NK-92 (cell line): ENCODE results near the gene VSIG10.
"Not testable (repeated sequence)": the region's sequence is repeated elsewhere in the genome, so short reads cannot be mapped to it uniquely, and the experiment has no call there.

Experiments
- DNase-seq: peaks from one replicate; lab custom pipeline; 2025; ENCODE audit not compliant: unreplicated experiment; lab: John Stamatoyannopoulos, UW

VSIG10 gene, protein sequence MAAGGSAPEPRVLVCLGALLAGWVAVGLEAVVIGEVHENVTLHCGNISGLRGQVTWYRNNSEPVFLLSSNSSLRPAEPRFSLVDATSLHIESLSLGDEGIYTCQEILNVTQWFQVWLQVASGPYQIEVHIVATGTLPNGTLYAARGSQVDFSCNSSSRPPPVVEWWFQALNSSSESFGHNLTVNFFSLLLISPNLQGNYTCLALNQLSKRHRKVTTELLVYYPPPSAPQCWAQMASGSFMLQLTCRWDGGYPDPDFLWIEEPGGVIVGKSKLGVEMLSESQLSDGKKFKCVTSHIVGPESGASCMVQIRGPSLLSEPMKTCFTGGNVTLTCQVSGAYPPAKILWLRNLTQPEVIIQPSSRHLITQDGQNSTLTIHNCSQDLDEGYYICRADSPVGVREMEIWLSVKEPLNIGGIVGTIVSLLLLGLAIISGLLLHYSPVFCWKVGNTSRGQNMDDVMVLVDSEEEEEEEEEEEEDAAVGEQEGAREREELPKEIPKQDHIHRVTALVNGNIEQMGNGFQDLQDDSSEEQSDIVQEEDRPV

GRCh38 chr12:118103601-118104382 is at the start of gene VSIG10:
TSS of gene VSIG10 (minus strand) at chr12:118104011. CDS start at chr12:118103671, 340 bp downstream.
- DNase-seq: no peak

- DNase-seq: no peak
Measured at GRCh38 chr12:118151755-118152154, 47.9 kb upstream of the VSIG10 start.

DNA sequence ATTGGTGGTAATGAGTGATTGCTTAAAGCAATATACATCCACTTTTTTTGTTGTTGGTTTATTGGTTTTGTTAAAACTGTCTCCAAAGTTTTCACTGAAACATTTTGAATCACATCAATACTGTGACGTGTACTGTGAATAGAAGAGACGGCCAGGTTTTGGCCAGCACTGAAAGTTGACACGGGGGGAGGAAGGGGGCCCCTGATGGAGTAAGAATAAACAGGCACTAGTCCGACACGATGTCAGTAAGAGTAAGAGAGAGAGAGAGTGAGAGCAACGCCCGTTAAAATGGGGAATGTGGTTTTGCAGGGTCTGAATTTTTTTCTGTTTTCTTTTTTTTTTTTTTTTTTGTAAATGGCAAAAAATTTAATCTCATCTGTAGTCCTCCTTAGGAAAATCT is 46.8 kb upstream of the VSIG10 start:
- DNase-seq: no peak

DNA sequence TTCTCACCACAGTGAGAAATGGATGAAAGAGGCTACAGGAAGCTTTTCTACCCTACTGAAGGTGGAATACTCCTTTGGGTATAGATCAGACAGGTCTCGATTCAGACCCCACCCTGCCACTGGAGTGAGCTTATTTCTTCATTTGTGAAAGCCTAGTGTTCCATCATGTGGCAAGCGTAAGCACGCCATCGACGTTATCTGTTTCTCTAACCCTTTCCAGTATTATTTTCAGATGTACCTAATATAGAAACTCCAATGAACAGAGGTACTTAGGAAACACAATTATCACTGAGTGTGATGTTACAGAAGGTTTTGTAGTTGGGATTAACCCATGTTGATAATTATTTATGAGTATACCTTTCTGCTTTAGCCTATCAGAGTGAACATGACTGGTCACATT is 44.5 kb upstream of the VSIG10 start:
- no peak for DNase-seq

DNA sequence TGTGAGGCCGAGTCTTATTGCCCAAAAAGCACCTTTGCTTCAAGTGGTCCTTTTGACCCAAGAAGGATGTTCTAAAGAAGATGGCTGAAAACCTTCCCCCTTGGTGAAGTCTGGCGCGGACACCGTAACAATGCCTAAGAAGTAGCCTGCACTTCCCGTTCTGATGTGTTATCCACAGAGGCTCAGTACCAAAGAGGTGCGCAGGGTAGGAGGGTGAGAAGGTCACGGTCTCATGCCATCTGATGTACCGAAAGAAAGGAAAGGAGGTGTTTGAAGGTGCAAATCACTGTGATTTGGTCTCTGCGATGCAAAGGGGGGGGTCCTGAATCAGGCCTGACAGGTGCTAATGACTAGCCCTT is 42.0 kb upstream of the VSIG10 start:
- DNase-seq: no peak

- no peak for DNase-seq
Measured at GRCh38 chr12:118145113-118145797, 41.4 kb upstream of the VSIG10 start.

GRCh38 chr12:118144499-118144898 is 40.7 kb upstream of the VSIG10 start:
- DNase-seq: no peak

- no peak for DNase-seq
Measured at GRCh38 chr12:118140825-118141224, 37.0 kb upstream of the VSIG10 start.

DNA sequence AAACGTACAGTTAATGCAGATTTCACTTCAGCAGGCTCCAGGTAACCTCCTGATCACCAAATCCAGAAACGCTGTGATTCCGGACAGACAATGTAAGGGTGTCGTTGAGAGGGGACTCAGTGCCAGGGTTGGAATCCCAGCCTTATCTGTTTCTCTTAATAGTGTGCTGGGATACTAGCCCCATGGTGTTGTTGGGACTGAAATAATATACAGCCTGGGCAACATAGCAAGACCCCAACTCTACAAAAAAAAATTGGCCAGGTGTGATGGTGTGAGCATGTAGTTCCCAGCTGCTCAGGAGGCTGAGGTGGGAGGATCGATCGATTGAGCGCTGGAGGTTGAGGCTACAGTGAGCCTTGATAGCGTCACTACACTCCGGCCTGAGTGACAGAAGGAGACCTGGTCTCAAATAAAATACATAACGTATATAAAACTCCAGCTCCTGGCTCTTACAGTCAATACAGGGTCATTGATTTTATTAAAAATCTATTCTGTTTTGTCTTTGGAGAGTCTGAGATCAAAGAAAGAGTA is 33.4 kb upstream of the VSIG10 start:
- DNase-seq: no peak

- DNase-seq: no peak
Measured at GRCh38 chr12:118136559-118137003, 32.8 kb upstream of the VSIG10 start.

- DNase-seq: peak; percentile 57
Measured at GRCh38 chr12:118135788-118136558, 32.2 kb upstream of the VSIG10 start, which contains the start of gene PEBP1. TSS of gene PEBP1 (plus strand) at chr12:118136124. CDS start at chr12:118136210, 86 bp downstream.

GRCh38 chr12:118129436-118129835 is 25.6 kb upstream of the VSIG10 start:
- not testable (repeated sequence) for DNase-seq

DNA sequence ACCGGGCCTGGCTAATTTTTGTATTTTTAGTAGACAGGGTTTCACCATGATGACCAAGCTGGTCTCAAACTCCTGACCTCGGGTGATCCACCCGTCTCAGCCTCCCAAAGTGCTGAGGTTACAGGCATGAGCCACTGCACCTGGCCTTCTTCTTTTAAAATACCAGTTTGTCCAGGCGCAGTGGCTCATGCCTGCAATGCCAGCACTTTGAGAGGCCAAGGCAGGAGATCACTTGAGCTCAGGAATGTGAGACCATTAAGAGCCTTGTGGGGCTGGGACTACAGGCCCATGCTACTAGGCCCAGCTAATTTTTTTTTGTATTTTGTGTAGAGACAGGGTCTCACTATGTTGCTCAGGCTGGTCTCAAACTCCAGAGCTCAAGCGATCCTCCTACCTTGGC is 24.1 kb upstream of the VSIG10 start:
- DNase-seq: no peak

- DNase-seq: no peak
Measured at GRCh38 chr12:118126119-118126757, 22.4 kb upstream of the VSIG10 start.

- no peak for DNase-seq
Measured at GRCh38 chr12:118125743-118126118, 21.9 kb upstream of the VSIG10 start.

DNA sequence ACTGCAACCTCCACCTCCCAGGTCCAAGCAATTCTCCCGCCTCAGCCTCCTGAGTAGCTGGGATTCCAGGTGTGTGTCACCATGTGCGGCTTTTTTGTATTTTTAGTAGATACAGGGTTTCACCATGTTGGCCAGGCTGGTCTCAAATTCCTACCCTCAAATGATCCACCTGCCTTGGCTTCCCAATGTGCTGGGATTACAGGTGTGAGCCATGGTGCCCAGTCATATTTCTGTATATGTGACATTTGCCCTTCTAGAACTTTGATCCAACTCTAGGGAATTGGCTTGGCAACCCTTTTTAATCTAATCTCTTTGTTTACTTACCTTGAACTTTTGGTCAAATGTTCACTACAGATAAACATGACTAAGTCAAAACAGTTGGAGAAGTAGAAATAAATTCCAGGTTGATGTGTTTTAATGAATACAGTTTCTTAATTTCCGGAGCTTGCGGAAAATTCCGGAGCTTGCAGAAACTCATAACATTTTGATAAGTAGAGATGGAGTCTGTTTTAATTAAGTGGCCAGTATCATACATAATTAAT is 20.6 kb upstream of the VSIG10 start:
- DNase-seq: no peak

DNA sequence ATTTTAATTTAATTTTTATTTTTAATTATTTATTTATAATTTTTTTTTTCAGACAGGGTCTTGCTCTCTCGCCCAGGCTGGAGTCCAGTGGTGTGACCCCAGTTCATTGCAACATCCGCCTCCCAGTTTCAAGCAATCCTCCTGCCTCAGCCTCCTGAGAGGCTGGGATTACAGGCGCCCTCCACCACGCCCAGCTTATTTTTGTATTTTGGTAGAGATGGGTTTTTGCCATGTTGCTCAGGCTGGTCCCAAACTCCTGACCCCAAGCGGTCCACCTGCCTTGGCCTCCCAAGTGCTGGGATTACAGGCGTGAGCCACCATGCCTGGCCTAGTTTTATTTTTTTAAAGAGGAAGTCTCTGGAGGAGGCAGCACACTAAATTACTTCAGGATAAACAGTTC is 18.5 kb upstream of the VSIG10 start:
- no peak for DNase-seq

DNA sequence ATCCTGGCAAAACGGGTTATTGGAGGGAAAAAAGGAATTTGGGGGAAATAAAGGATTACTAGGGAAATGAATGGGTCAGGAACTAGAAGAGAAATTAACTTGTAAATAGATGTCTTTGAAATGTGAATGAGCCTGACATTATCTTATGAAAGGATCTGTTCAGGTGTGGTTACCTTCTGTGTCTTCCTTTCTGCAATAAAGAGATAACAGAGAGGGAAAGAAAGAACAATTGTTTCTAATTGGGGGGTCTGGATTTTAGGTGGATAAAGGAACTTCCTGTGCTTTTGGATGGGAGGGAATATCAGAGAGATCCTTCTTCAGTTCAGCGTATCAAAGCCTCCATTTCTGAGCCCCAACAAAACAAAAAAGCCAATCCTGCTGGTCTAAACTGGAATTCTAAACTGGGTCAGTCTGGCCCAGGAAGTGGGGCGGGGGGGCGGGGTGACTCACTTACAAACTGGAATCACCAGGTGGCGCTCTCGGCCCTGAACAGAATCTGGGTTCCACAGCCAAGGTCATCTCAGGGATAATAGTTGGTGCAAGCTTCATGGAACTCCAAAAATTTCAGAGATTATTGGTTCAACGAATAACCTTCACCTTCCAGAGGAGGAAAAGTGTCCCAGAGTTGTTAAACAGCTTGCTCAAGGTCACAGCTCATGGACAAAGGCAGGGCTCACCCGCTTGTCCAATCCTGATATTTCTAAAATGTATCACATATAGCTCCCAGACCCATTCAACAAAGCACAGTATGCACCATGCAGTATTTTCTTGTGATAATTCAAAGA is 17.0 kb upstream of the VSIG10 start:
- DNase-seq: no peak

GRCh38 chr12:118119449-118119879 is 15.7 kb upstream of the VSIG10 start:
- no peak for DNase-seq
